HuH-7.5 (cell line): ENCODE data around the gene COL4A3.
"Not testable (repeated sequence)": the region's sequence is repeated elsewhere in the genome, so short reads cannot be mapped to it uniquely, and the experiment has no call there.

ENCODE experiments used
- DNase-seq: peaks from one replicate; pipeline ENCODE4 v3.0.0; 2011; ENCODE audit warnings: low spot score

COL4A3 gene

DNA sequence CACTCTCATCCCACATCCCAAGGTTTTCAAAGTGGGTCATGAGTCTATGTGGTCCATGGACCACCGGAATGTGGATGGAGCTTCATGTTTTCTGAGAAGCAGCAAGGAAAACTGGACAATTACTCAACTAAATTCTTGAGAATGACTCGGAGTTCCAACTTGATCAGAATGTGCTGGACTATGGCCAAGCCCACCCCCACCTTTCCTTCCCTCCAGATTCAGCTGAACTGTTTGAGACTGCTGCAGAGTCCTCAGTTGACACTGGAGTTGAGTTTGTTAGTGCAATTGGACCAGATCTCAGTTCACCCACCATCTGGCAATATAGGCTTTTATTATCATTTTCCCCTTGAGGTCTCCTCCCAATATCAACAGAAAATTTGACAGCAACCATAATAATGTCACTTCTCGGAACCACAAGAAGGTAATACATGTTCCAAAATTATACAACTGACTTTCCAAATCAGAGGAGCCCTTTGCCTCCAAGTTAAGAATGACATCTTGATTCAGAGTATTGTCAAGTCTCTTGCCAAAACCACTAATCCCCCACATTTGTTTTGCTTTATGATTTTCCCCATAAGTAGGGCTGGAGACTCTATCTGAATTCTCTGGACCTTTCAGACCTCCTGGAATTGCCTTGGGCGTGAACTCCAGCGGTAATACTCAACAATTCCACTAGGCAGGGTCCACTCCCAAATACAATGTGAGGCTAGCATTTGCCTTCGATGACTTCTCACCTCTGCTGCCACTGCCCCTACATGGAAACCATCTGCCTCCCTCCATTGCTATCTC, 9.2 kb upstream of the COL4A3 start:
- no peak for DNase-seq

DNA sequence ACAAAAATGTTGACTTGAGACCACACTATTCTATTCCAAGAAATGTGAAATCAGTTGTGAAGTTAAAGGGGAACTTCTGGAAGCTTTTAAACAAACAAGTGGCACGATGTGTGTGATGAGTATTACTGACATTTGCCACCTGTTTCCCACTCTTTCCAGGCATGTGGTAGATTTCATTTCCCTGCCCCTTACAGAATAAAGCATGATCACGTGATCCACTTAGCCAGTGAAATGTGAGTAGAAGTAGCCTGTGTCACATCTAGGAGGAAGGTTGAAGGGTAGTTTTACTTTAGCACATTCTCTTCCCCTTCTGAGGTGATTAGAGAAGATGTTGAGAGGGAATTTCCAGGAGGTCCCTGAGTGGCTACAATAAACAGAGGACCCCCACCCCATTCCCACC, 4.3 kb upstream of the COL4A3 start:
- no peak for DNase-seq

DNA sequence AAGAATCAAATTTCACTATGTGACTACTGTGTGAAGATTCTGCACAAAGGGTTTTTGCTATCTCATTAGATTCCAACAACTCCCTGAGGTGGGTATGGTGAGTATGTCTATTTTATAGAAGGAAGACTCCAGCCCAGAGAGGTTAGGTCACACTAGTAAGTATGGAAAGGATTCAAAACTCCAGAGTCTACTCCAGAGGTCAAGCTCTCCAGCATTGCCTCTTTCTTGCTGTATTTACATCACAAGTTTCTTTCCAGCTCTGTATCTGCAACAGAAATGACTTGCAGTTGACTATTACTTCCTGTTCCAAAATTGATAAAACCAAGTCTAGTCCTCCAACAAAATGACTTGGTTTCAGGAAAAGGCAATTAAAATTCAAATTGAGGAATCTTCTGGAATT, 2.5 kb upstream of the COL4A3 start:
- no peak for DNase-seq

DNA sequence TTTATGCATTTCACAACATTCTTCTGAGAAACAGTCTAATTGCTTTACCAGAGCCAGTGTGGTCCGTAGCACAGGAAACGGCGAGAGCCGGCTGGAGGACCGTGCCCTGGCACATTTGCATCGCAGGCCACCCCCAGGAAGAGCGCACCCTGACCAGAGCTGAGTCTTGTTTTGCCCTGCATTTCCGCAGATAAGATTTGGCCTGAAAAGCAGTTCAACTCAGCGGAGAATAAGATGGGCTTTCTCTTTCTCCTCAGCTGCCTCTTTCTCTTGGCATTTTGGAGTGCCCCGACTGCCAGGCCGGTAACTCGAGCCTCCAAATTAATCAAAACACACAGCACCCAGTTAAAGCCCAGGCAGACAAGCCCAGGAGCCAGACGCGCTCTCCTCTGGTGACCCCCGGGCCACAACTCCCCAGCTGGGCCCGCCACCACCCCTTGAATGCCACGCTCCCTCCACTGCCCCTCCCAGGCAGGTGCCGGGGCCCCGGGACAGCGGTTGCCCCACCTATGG, 883 bp upstream of the COL4A3 start:
- no peak for DNase-seq

DNA sequence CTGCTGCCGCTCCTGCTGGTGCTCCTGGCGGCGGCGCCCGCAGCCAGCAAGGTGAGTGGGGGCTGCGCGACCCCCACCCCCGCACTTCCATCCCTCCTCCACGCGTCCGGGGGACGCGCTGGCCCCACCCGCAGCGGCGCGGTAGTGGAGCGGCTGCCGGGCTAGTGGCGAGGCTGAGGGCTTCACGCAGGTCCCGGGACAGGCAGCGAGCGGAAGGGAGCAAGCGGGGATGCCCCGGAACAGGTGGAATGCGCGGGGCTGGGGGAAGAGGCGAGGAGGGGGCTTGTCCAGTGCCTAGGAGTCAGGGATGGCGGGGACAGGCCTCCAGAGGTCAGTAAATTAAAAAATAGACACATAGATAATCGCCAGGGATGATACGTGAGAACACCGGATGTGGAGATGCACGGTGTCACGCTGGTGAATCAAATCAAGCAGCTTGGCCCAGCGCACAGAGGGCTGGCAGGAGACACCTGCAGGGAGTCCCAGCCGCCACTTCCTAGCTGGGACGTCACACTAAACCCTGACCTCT, 403 bp downstream of the COL4A3 start:
- DNase-seq: no peak

DNA sequence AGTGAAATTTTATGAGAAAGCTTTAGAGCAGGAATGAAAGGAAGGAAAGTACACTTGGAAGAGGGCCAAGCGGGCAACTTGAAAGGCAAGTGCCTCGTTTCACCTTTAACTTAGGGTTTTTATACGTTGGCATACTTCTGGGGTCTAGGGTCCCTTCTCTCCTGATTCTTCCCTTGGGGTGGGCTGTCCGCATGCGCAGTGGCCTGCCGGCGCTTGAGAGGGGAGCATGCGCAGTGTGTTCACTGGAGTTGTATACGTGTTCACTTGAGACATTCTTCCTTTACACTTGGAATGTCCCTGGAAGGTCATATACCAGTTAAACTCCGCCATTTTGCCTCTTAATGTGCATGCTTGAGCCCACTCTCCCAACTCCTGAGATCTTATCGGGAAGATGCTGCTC, 7.4 kb downstream of the COL4A3 start:
- not testable (repeated sequence) for DNase-seq

DNA sequence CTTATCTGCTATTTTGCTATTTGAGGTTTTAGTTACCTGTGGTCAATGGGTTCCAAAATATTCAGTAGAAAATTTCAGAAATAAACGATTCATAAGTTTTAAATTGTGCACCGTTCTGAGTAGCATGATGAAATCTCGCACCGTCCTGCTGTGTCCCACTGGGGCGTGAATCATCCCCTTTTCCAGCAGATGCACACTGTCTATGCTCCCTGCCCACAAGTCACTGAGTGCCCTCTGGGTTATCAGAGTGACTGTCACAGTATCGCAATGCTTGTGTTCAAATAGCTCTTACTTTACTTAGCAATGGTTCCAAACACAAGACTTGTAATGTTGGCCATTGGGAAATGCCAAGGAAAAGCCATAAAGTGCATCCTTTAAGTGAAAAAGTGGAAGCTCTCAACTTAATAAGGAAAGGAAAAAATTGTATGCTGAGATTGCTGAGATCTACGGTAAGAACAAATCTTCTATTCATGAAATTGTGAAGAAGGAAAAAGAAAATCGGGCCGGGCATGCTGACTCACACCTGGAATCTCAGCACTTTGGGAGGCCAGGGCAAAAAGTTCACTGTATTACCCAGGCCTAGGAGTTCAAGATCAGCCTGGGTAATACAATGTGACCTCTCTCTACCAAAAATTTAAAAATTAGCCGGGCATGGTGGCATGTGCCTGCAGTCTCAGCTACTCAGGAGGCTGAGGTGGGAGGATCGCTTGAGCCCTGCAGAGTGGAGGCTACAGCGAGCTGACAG, 13.3 kb downstream of the COL4A3 start:
- no peak for DNase-seq

DNA sequence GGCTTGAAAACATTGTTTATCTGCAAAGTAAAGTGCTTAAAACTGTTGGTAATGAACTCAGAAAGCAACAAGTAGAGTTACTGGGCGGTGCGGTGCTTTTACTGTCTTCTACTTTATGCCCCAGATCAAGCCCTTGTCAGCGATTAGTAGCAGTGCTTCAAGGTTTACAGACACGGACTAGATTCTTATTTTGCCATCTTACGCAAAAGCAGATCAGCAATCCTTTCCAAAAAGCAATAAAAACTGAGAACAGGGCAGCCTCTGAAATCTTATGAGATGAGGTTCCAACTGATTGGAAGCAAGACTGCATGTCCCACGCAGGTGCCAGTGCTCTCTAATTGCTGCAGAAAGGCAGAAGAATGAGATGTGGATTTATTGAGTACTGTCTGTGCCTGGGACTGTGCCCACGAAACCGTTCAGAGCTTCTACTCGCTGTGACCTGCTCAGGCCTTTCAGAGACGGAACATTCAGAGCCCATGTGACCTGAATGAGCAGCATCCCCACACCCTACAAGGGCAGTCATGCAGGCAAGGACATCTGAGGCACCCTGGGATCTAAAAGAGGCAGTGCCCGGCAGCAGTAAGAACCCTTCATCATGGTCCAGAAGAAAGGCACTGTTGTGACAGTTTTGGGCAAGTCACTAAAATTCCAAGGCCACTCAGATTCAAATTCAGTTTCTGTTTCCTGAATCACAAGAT, 15.7 kb downstream of the COL4A3 start:
- no peak for DNase-seq

DNA sequence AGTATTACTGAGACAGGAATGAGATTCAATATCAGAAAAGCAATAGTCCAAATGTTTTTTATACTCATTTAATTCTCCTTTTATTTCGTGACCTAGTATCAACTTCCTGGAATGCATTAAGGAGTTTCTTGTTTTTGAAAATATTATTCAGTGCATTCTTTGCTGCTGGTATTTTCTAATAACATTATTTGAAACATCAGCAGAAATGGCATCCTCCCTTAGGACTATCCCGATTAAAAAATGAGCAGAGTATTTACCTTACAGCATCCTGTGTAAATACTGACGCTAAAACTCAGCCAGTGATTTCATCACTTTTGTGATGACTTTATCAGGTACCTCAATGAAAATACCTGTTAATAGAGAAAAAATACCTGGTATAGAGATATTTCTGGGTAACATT, 16.3 kb downstream of the COL4A3 start:
- no peak for DNase-seq

DNA sequence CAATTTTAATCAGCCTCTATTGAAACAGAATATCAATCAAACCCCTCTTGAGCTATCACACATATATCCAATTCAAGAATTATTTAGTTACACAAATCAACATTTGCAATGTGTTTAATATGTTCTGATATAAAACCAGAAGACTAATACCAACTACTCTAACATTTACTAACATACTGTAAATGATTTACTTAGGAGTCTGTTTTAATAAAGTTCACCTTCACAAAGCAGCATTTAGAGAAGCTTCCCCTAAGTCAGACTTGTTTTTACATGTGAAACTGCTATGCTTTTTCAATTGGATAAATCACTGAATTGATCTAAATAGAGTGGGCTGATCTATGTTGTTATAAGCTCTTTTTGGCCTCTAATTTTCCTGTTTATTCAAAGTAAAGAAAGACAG, 18.3 kb downstream of the COL4A3 start:
- no peak for DNase-seq

DNA sequence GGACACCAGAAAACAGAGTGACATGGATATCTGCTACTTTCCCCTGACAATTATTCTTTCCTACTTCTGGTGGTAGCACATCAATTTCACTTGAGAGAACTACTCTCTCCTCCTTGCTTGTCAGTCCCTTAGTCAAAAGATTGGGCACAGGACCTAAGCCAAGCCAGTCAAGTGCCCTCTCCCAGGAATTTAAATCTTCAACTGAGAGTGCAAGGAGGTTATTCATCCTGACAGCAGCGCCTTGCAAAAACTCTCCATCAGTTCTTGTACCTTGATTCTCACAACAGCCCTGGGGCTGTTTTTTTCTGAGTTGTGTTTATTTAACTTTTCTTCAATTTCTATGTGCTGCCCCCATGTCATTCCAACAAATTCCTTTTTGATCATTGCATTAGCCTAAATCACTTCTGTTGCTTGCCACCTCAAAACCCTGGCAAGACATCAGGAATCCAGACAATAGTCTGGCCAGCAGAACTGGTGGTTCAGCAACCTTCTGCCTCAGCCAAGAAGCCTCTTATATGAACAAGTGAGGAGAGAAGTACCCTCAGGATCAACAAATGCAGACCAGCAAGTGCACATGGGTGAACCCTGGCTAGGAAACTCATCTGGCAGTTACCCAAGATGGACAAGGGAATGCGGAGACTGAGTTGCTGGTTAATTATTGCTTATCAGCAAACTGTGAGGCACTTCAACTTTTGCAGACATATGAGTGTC, 19.4 kb downstream of the COL4A3 start:
- no peak for DNase-seq

DNA sequence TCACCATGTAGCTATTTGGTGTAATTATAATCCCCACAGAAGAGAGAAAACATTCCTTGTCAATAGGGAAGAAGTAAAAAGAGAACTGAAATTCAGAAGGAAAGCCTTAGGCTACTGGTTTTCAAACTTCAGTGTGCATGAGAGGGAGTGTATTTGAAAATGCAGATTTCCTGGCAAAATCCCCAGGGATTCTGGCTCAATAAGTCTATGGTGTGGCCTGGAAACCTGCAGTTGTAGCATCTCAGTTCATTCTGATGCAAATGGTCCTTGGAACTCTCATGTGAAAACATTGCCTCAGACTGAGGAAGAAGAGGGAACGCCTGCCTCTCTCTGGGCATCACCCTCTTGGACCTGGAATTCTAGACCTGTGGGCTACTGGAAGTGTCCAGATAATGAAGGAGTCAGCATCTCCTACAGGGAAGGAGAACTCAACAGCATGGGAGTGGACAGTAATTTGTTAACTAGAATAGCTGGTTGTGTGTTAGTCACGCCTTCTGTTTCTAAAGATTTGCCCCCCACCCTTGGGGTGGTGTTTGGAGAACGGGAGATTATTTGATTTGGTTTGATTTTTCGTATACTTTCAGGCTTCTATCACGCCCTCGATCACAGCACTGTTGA, 21.3 kb downstream of the COL4A3 start:
- DNase-seq: no peak

DNA sequence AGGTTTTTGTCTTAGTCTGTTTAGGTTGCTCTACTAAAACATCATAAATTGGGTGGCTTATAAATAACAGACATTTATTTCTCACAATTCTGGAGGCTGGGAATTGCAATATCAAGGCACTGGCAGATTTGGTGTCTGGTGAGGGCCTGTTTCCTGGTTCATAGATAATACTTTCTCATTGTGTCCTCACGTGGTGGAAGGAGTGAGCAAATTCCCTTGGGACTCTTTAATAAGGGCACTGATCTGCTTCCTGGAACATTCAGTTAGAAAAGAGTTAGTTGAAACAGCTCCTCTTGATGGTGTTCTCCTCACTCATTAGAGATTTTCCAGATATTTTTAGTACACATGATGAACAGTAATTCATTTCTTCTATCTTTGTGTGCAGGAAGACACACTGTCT, 22.3 kb downstream of the COL4A3 start:
- DNase-seq: no peak

DNA sequence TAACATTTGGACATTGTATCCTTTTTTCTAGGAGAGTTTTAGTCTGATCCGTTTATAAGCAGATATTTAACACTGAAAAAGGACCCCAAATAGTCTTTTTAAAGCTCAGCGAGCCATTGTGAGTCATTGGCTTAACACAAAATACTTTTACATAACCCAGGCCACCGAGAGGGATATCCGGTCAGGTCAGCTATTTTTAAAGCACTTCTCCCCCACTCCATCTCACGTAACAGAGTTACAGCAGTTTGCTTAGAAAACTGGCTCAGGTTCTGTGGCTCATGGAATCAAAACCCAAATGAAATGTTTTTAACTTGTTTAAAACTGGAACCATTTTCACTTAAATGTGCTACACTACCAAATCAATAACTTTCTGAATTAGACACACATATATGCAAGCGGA, 23.9 kb downstream of the COL4A3 start:
- no peak for DNase-seq

DNA sequence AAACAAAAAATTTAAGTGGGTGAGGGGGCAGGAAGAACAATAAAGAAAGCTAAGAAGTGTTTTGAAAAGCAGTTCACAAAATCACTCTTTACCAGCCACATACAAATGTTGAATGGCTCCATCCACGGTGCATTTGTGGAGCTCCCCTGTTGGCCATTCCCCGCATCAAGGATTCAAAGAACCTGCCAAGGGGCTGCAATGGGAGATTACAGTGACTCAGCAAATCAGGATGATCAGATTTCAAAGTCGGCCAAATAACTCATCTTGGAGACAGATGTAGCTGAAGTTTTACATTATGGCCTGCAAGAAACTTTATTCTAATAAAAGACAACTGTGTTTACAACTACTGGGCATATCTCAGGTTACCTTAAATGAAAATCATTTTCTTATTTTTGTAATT, 26.9 kb downstream of the COL4A3 start:
- DNase-seq: no peak

DNA sequence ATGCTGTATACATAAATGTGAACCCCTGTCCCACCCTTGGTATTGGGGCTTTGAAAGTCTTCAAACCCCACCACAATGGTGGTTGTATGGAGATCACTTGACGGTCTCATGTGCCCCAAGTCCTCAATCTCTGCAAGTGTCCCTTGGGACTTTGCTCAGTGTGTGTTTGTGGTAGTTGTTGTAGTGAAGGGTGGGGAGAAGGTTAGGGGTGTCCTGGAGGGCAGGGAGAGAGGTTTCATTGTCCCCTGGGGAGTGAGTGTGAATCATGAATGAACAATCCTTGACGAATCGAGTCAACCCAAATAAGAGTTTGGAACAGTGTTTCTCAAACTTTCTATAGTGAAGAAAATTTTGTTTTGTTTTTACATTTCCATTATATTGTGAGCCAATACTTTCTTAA, 28.1 kb downstream of the COL4A3 start:
- DNase-seq: no peak

DNA sequence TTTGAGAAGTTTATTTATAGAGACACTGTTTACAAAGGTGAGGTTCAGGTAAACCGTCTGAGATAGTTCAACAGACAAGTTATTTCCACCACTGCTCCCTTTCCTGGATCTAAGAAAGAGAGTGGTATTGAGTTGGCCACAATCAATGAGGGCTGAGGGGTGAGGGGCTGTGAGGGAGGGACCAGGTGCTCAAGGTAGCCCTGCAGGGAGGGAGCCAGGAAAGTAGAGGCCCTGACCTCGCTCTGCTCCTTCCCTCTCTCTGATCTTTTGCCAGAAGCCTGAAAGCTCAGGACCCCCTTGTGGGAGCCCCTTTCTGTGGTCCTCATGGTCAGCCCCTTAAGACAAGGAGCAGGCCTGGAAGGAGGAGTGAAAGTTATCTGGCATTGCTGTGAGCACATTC, 29.8 kb downstream of the COL4A3 start:
- DNase-seq: no peak

DNA sequence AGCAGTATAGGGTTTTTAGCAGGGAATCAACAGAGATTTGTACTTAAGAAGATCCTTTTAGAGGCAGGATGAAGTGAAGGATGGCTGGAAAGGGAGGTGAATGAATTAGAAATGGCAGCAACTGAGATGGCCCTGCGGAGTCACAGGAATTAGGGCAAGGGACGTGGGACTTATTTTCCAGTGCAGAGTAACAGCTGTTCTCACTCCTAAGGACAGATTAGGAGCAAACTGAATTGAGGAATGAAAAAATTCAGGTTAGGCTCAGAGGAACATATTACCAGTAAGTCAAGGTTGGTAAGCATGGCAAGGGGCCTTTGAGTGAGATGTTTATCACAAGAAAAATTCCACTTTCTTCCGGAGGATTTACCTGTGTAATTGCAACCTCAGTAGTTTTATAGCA, 34.4 kb downstream of the COL4A3 start:
- DNase-seq: no peak

DNA sequence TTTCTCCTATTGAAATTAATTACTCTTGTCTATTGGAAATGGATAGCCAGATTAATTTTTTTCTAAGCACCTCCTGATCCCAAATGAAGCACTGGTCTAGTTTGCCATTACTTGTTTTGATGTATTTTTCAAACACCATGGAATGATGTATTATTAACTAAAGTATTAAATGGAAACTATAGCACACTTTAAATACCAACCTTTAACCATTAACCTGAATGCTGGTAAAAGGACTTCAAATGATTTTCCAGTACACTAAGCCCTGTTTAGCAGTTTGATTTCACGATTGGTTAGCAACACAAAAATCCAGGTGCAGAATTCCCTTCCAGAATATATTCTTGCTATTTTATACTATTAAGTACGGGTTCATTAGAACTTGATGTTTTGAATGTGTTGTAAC, 37.3 kb downstream of the COL4A3 start:
- no peak for DNase-seq

DNA sequence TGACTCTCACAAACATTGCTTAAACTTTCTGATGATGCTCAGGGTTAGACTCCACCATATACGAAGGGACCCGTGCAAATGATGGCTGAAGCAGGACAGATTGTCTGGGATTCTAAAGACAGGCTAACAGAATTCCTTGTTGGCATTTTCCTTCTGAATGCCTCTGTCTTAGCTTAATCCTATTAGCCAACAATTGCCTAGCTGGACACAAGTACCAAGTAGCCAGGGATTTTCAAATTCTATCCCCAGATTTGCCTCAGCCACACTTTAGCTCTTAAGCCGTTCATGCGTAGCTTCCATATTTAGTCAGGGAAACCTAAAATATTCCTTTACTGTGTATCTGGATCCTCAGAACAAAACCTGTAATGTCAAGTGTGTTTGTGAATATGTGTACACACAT, 40.0 kb downstream of the COL4A3 start:
- no peak for DNase-seq

DNA sequence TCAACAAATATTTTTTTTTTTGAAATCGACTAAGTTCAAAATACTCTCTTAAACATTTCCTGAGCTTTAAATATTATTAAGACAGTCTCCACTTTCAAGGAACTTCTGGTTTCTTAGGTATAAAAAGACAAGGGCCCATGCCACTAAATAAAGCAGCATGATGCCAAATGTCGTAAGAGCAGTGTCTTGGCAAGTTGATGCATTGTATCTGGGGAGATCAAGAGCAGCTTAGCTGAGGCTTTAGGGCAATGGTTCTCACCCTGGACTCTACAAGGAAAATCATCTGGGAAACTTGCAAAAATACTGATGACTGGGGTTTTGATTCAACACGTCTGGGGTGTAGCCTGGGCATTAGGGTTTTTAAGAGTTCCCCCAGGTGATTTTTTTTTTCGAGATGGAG, 41.3 kb downstream of the COL4A3 start:
- DNase-seq: no peak

DNA sequence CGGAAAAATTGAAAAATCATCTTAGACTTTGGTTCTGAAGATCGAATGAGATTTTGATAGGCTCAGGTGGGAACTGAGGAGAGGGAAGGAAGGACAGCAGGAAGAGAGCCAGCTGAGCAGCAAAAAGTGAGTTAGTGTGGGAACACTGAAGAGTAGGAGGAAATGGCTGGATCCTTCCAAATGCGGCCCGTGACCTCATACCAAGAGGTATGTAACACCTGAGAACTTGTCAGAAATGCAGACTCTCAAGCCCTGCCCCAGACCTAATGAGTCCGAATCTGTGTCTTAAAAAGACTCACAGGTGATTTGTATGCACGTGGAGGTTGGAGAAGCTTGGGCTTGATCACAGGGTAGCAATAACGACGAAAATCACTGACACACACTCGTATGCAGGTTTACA, 42.0 kb downstream of the COL4A3 start:
- no peak for DNase-seq
